GM21390 (cell line): ENCODE results near the gene DPH2.

ENCODE experiments used
- ATAC-seq: cut with Tn5 transposase; IDR thresholded peaks from one replicate; pipeline ENCODE4 v1.9.1; 2021; ENCODE audit not compliant: unreplicated experiment

DPH2 gene

GRCh38 chr1:43963890-43964289 is 5.9 kb upstream of the DPH2 start:
- no peak for ATAC-seq

- ATAC-seq: no peak
Measured at GRCh38 chr1:43965316-43965715, 4.5 kb upstream of the DPH2 start.

- ATAC-seq: no peak
Measured at GRCh38 chr1:43968348-43968948, 1.4 kb upstream of the DPH2 start.

- ATAC-seq: no peak
Measured at GRCh38 chr1:43969416-43969745, 429 bp upstream of the DPH2 start.

- no peak for ATAC-seq
Measured at GRCh38 chr1:43970502-43970901, 692 bp downstream of the DPH2 start.

- ATAC-seq: no peak
Measured at GRCh38 chr1:43970911-43971310, 1.1 kb downstream of the DPH2 start.

GRCh38 chr1:43971336-43971980 is 1.6 kb downstream of the DPH2 start:
- no peak for ATAC-seq

GRCh38 chr1:43973981-43974442 is 4.2 kb downstream of the DPH2 start:
- no peak for ATAC-seq

- peak; percentile 64 for ATAC-seq
Measured at GRCh38 chr1:43974443-43975248, 4.8 kb downstream of the DPH2 start, which contains the start of gene ATP6V0B. Gene ATP6V0B (plus strand): TSS chr1:43974960. CDS start chr1:43975041, 81 bp downstream.

- peak; percentile 3 for ATAC-seq
Measured at GRCh38 chr1:43975249-43975961, 5.6 kb downstream of the DPH2 start.

- no peak for ATAC-seq
Measured at GRCh38 chr1:43976045-43976444, 6.2 kb downstream of the DPH2 start.

GRCh38 chr1:43976890-43977289 is 7.1 kb downstream of the DPH2 start:
- ATAC-seq: no peak

GRCh38 chr1:43977376-43978263 is 7.8 kb downstream of the DPH2 start:
- ATAC-seq: no peak

GRCh38 chr1:43978264-43978550 is 8.4 kb downstream of the DPH2 start:
- ATAC-seq: no peak

GRCh38 chr1:43978551-43979260 is 8.9 kb downstream of the DPH2 start, which contains the start of gene B4GALT2:
Gene B4GALT2 (plus strand): TSS chr1:43979210. CDS start chr1:43981161, 1,951 bp downstream.
- ATAC-seq: no peak

- ATAC-seq: no peak
Measured at GRCh38 chr1:43979261-43979527, 9.4 kb downstream of the DPH2 start.

- ATAC-seq: no peak
Measured at GRCh38 chr1:43979528-43980254, 9.9 kb downstream of the DPH2 start.

GRCh38 chr1:43980255-43981134 is 10.7 kb downstream of the DPH2 start:
- ATAC-seq: no peak

GRCh38 chr1:43981135-43981491 is 11.3 kb downstream of the DPH2 start:
- no peak for ATAC-seq
